PC-9 (cell line): ENCODE measurements around the gene SGMS1. TPM values are rescaled to one million over a fixed set of nuclear protein-coding genes. Genes with fewer than 3 reads are reported as not detected.

ENCODE experiments used
- BruUV-seq: library from RNA; stranded (reverse); fragments of 400-500 nt; replicated peaks from 2 replicates; lab custom pipeline; 2021; lab: Mats Ljungman, UMichigan
- CTCF ChIA-PET: fragments of 300-600 bp; sonication (Branson Sonifier 250); formaldehyde crosslinking; loops from one replicate; lab custom pipeline; 2022; ENCODE audit warnings: antibody characterized with exemption; lab: Charles Lee
- POLR2A ChIA-PET: fragments of 300-600 bp; sonication (Branson Sonifier 250); formaldehyde crosslinking; loops from one replicate; lab custom pipeline; 2022; ENCODE audit warnings: antibody characterized with exemption; ENCODE audit not compliant: unreplicated experiment; lab: Charles Lee
- DNase-seq, 2 experiments: peaks; one replicate each; pipeline versions ENCODE4 v3.0.0 to v3.0.0-alpha.2; 2015 to 2022; ENCODE audit warnings: mixed read lengths in 1 of 2
- H2AFZ ChIP-seq: fragments of 200-600 bp; sonication (generic); 2 replicates; pipeline ENCODE4 v1.8.1; 2017; ENCODE audit warnings: antibody characterized with exemption
- H3F3A ChIP-seq: fragments of 200-600 bp; sonication (generic); 2 replicates; pipeline ENCODE4 v1.8.1; 2017; ENCODE audit warnings: antibody characterized with exemption, mild to moderate bottlenecking, low read depth; ENCODE audit not compliant: insufficient read depth
- H3K27ac ChIP-seq: fragments of 200-600 bp; sonication (generic); 2 replicates; pipeline ENCODE4 v1.6.1; 2016; ENCODE audit warnings: mixed run types
- H3K27me3 ChIP-seq: fragments of 200-600 bp; sonication (generic); 2 replicates; pipeline ENCODE4 v1.6.1; 2016; ENCODE audit warnings: low read depth, mixed run types; ENCODE audit not compliant: insufficient read depth
- H3K36me3 ChIP-seq: fragments of 200-600 bp; sonication (generic); 2 replicates; pipeline ENCODE4 v1.6.1; 2016; ENCODE audit warnings: low read depth, mixed run types
- H3K4me1 ChIP-seq: fragments of 200-600 bp; sonication (generic); replicated peaks from 2 replicates; pipeline ENCODE4 v1.6.1; 2016; ENCODE audit warnings: mixed run types; ENCODE audit not compliant: insufficient read depth
- H3K4me2 ChIP-seq: fragments of 200-600 bp; sonication (generic); 2 replicates; pipeline ENCODE4 v1.6.1; 2017; ENCODE audit warnings: mixed run types
- H3K4me3 ChIP-seq: fragments of 200-600 bp; sonication (generic); 2 replicates; pipeline ENCODE4 v1.6.1; 2016; ENCODE audit warnings: mixed run types
- H3K79me2 ChIP-seq: fragments of 200-600 bp; sonication (generic); 2 replicates; pipeline ENCODE4 v1.6.1; 2017; ENCODE audit warnings: low read depth, mixed run types
- H3K9me2 ChIP-seq: fragments of 200-600 bp; sonication (generic); 2 replicates; pipeline ENCODE4 v1.8.1; 2017; ENCODE audit warnings: mild to moderate bottlenecking; ENCODE audit not compliant: insufficient read depth
- H3K9me3 ChIP-seq: fragments of 200-600 bp; sonication (generic); 2 replicates; pipeline ENCODE4 v1.8.1; 2016; ENCODE audit warnings: low read depth; ENCODE audit not compliant: insufficient read depth
- H4K20me1 ChIP-seq: fragments of 200-600 bp; sonication (generic); 2 replicates; pipeline ENCODE4 v1.8.1; 2017; ENCODE audit not compliant: insufficient read depth
- EZH2 ChIP-seq: fragments of 200-600 bp; sonication (generic); IDR thresholded peaks from 2 replicates; pipeline ENCODE4 v1.8.0; 2017; ENCODE audit warnings: antibody characterized with exemption, low read depth
- intact Hi-C: fragments of 100-400 bp; cut with micrococcal nuclease; formaldehyde crosslinking; loops from one replicate; pipeline ENCODE4 v1.10.0; 2022; ENCODE audit not compliant: unreplicated experiment
- total RNA-seq: library from RNA; stranded (reverse); gene quantifications from 2 replicates; pipeline ENCODE4 v1.2.3, GENCODE V29; 2021
- TF ChIP-seq, protein P1 (sequence below): fragments of 200-600 bp; sonication (generic); conservative IDR thresholded peaks from 2 replicates; pipeline ENCODE4 v1.6.1; 2017; ENCODE audit warnings: mixed run types, antibody characterized with exemption, mild to moderate bottlenecking, moderate library complexity

Gene SGMS1
- total RNA-seq, 1 experiment from 2014 or later, result 35.0 TPM

DNA sequence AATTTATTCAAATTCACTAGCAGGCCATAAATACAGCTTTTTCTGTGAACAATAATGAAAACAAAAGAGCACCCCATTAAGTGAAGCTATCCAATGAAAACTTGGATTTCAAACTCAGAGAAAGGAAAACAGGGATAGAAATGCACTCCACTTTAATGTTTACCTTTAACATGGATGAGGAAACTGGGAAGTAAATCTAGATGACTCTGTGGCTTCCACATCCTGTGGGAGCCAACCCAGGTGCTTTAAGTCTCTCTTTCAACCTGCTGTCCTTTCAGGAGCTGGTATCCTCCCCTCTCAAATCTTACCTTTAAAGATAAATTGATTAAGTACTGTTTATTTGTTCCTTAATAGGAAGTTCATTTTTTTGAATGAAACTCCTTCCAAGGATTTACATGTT, 21.5 kb upstream of the SGMS1 start:
- Histone ChIP-seq H3F3A (no peaks in the 10 kb centered on the region), H3K79me2 (no peaks in the 10 kb centered on the region), H3K27ac (no peak overlapping the region), H2AFZ (no peak overlapping the region), H3K4me2 (no peak overlapping the region), H3K4me1 (no peaks in the 10 kb centered on the region), H3K36me3 (no peaks in the 10 kb centered on the region), H3K4me3 (no peak overlapping the region), H3K27me3 (no peaks in the 10 kb centered on the region), H3K9me3 (no peaks in the 10 kb centered on the region), H4K20me1 (no peaks in the 10 kb centered on the region), H3K9me2 (no peaks in the 10 kb centered on the region)
- no peak for DNase-seq
- no TSS peak for BruUV-seq
- ChIA-PET CTCF (no interaction called here), POLR2A (no interaction called here)
- intact Hi-C loops, result no loop called here
- TF ChIP-seq, protein P1, sequence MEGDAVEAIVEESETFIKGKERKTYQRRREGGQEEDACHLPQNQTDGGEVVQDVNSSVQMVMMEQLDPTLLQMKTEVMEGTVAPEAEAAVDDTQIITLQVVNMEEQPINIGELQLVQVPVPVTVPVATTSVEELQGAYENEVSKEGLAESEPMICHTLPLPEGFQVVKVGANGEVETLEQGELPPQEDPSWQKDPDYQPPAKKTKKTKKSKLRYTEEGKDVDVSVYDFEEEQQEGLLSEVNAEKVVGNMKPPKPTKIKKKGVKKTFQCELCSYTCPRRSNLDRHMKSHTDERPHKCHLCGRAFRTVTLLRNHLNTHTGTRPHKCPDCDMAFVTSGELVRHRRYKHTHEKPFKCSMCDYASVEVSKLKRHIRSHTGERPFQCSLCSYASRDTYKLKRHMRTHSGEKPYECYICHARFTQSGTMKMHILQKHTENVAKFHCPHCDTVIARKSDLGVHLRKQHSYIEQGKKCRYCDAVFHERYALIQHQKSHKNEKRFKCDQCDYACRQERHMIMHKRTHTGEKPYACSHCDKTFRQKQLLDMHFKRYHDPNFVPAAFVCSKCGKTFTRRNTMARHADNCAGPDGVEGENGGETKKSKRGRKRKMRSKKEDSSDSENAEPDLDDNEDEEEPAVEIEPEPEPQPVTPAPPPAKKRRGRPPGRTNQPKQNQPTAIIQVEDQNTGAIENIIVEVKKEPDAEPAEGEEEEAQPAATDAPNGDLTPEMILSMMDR, result no peak
- no peak for TF ChIP-seq EZH2

DNA sequence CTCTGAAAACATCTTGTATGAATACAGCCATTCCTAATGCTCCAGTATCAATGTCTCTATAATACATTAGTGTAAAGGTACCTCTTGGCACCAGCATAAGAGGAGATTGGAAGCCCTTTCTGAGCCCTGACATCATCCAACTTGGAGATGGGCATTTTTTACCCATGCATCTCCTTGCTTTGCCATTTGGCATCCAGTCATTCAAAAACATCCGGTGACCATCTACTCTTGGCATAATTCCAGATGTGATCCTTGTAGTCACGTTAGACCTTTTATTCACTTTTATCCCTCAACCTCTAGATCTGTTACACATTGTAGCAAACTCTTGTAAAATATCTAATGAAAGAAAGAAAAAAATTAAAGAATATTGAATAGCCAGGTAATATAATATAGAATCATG, 17.9 kb upstream of the SGMS1 start:
- no peak for DNase-seq
- Histone ChIP-seq H3K4me3 (no peak overlapping the region), H3K9me3 (no peaks in the 10 kb centered on the region), H3K4me2 (no peak overlapping the region), H3K27ac (no peak overlapping the region), H3F3A (no peaks in the 10 kb centered on the region), H3K27me3 (no peaks in the 10 kb centered on the region), H3K79me2 (no peaks in the 10 kb centered on the region), H3K36me3 (no peaks in the 10 kb centered on the region), H3K9me2 (no peaks in the 10 kb centered on the region), H4K20me1 (no peaks in the 10 kb centered on the region), H3K4me1 (peaks cover 6% of the 10 kb centered on the region; the same call in 1 of the 2 replicates), H2AFZ (no peak overlapping the region)
- CTCF ChIA-PET, result no interaction called here
- POLR2A ChIA-PET, result no interaction called here
- intact Hi-C loops, result no loop called here
- TF ChIP-seq, protein P1, result no peak
- TF ChIP-seq EZH2, result no peak
- no TSS peak for BruUV-seq

DNA sequence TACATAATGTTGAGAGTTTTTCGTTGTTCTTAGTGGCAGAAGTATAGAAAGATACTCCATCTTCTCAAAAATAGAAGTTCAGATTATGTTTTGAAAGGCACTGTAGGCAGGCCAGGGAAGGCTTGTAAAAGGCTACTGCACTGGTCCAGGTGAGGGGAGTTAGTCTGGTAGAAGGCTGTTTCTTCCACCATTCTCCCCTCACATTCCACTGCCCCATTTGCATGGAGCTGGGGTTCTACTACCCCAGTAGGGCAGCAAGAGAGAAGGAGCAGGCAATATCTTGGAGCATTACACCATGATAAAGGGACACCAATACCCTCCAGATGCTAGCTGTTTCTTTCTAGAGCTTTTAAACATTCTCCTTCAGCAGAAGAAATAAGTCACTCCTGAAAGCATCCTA, 16.5 kb upstream of the SGMS1 start:
- intact Hi-C loops, result no loop called here
- BruUV-seq, result no TSS peak
- no peaks in the 10 kb centered on the region for H3K9me2 ChIP-seq
- TF ChIP-seq, protein P1, result no peak
- no peak for TF ChIP-seq EZH2
- no peaks in the 10 kb centered on the region for H3K36me3 ChIP-seq
- no peak overlapping the region for H3K4me3 ChIP-seq
- H3K4me1 ChIP-seq, result peaks cover 8% of the 10 kb centered on the region; the same call in 1 of the 2 replicates
- CTCF ChIA-PET, result no interaction called here
- H3K27me3 ChIP-seq, result no peaks in the 10 kb centered on the region
- no peaks in the 10 kb centered on the region for H3F3A ChIP-seq
- DNase-seq, result no peak
- H3K4me2 ChIP-seq, result no peak overlapping the region
- no peak overlapping the region for H2AFZ ChIP-seq
- no peaks in the 10 kb centered on the region for H3K79me2 ChIP-seq
- no peaks in the 10 kb centered on the region for H3K9me3 ChIP-seq
- POLR2A ChIA-PET, result no interaction called here
- no peak overlapping the region for H3K27ac ChIP-seq
- no peaks in the 10 kb centered on the region for H4K20me1 ChIP-seq
